Measurements from ENCODE around the gene PHYKPL.

Gene PHYKPL

GRCh38 chr5:178182158-178182876, 50.3 kb downstream of the PHYKPL start:
- DNase-seq: no peak

- no peak for DNase-seq
These were observed 52.3 kb downstream of the PHYKPL start for GRCh38 chr5:178180141-178180863.

GRCh38 chr5:178177569-178177968, 55.0 kb downstream of the PHYKPL start:
- no peak for DNase-seq

- no peak for DNase-seq
These were observed 55.8 kb downstream of the PHYKPL start for GRCh38 chr5:178176791-178177190.

- no peak for DNase-seq
These were observed 58.1 kb downstream of the PHYKPL start for GRCh38 chr5:178174456-178174855.

DNA sequence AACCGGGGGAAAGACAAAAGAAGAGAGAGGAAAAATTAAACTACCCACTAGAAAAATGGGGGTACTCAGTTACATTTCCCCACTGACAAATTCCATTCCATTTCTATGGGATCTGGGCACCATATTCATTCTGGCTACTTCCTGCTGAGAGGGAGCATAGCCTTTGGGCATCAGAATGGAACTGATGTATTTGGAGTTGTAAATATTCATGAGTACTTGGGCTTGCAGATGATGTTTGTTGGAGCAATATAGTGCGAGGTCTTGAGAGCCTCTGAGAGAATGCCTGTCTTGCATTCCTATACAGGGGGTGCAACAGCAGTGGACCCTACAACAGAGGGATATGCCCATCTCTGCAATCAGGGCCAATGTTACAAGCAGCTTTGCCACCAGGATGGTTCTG, 62.1 kb downstream of the PHYKPL start:
- no peak for DNase-seq

GRCh38 chr5:178165581-178165980, 67.0 kb downstream of the PHYKPL start:
- no peak for DNase-seq

- peak; percentile 91 to 96 for DNase-seq
These were observed 68.5 kb downstream of the PHYKPL start for GRCh38 chr5:178163772-178164735.

- DNase-seq: no peak
These were observed 70.1 kb downstream of the PHYKPL start for GRCh38 chr5:178162481-178162880.

GRCh38 chr5:178160176-178160575, 72.4 kb downstream of the PHYKPL start:
- no peak for DNase-seq
